K562 (cell line): ENCODE measurements around the gene GOLGA2. TPM values are rescaled to one million over a fixed set of nuclear protein-coding genes. Genes with fewer than 3 reads are reported as not detected.

ENCODE experiments used
- ATAC-seq: fragments of 200-7000 bp; cut with Tn5 transposase; 3 replicates; pipeline ENCODE4 v1.9.1; 2020; ENCODE audit warnings: moderate library complexity
- Bru-seq: library from RNA; stranded (reverse); fragments of 400-500 nt; gene quantifications from one replicate; lab custom pipeline; 2021; lab: Mats Ljungman, UMichigan
- BruChase-seq, 2 experiments: library from RNA; stranded (reverse); fragments of 400-500 nt; gene quantifications; one replicate each; lab custom pipeline; 2021; lab: Mats Ljungman, UMichigan
- BruUV-seq: library from RNA; stranded (reverse); fragments of 400-500 nt; replicated peaks from 2 replicates; lab custom pipeline; 2021; lab: Mats Ljungman, UMichigan
- CTCF ChIA-PET: fragments of 300-600 bp; formaldehyde crosslinking; extraction: SDS; loops from one replicate; lab custom pipeline; 2021; ENCODE audit warnings: low intra/inter-chr PET ratio; lab: Yijun Ruan, JAX
- POLR2A ChIA-PET: fragments of 300-600, 350-650 bp; sonication (Branson Sonifier 250); formaldehyde crosslinking; extraction: SDS; loops from one replicate; lab custom pipeline; 2021; ENCODE audit warnings: antibody characterized with exemption, inconsistent platforms; lab: Yijun Ruan, JAX
- DNase-seq, 4 experiments: peaks; one replicate each; pipeline versions ENCODE4 v3.0.0 to v3.0.0-alpha.2; 2011 to 2018; ENCODE audit warnings: low spot score in 3 of 4, mixed read lengths in 3 of 4; ENCODE audit errors: extremely low read depth in 1 of 4
- FAIRE-seq: peaks from 2 replicates; lab custom pipeline; 2011; peaks lifted over from hg19 to GRCh38; lab: Jason Lieb, UNC
- H2AFZ ChIP-seq: 2 replicates; pipeline ENCODE4 v1.6.0; 2011; ENCODE audit warnings: low read depth, low read length, control low read depth, inconsistent platforms
- H3K27ac ChIP-seq: fragments of 200-600 bp; 3 replicates; pipeline ENCODE4 v1.8.0; 2011; ENCODE audit warnings: low read depth, mild to moderate bottlenecking, control low read depth, inconsistent platforms, low read length, moderate library complexity, mixed read lengths; ENCODE audit errors: extremely low read depth
- H3K27me3 ChIP-seq, 2 experiments: fragments of 300-600 bp in 1 of 2; 2 replicates in 1 of 2; 3 replicates in 1 of 2; pipeline versions ENCODE4 v1.6.0 to v1.8.0; 2011; ENCODE audit warnings: inconsistent platforms in 2 of 2, low read length in 2 of 2, mild to moderate bottlenecking in 1 of 2, mixed read lengths in 1 of 2, moderate library complexity in 1 of 2; ENCODE audit not compliant: control insufficient read depth in 2 of 2, insufficient read depth in 2 of 2
- H3K36me3 ChIP-seq: fragments of 300-600 bp; 3 replicates; pipeline ENCODE4 v1.8.0; 2011; ENCODE audit warnings: mild to moderate bottlenecking, low read length, inconsistent platforms; ENCODE audit not compliant: control insufficient read depth, insufficient read depth
- H3K4me1 ChIP-seq, 2 experiments: fragments of 200-600 bp in 1 of 2; replicated peaks in 1 of 2; 2 replicates in 1 of 2; 3 replicates in 1 of 2; pipeline versions ENCODE4 v1.5.1 to v1.8.0; 2011; ENCODE audit warnings: inconsistent platforms in 2 of 2, low read length in 2 of 2, mild to moderate bottlenecking in 1 of 2, mixed read lengths in 1 of 2, moderate library complexity in 1 of 2; ENCODE audit not compliant: control insufficient read depth in 2 of 2, insufficient read depth in 2 of 2
- H3K4me2 ChIP-seq: 2 replicates; pipeline ENCODE4 v1.6.1; 2011; ENCODE audit warnings: low read length, control low read depth, inconsistent platforms, mixed read lengths; ENCODE audit not compliant: insufficient read depth
- H3K4me3 ChIP-seq: fragments of 200-600 bp; sonication (generic), shearing (Covaris generic); 2 replicates; pipeline ENCODE4 v1.5.1; 2016; ENCODE audit warnings: control low read depth, inconsistent platforms
- H3K79me2 ChIP-seq: fragments of 200-600 bp; 3 replicates; pipeline ENCODE4 v1.8.0; 2011; ENCODE audit warnings: low read length, inconsistent platforms; ENCODE audit not compliant: control insufficient read depth, insufficient read depth
- H3K9ac ChIP-seq, 2 experiments: 2 replicates each; pipeline versions ENCODE4 v1.6.0 to v1.6.1; 2011; ENCODE audit warnings: low read depth in 2 of 2, low read length in 2 of 2, control low read depth in 1 of 2, inconsistent platforms in 1 of 2, mild to moderate bottlenecking in 1 of 2, mixed read lengths in 1 of 2; ENCODE audit not compliant: insufficient read depth in 1 of 2
- H3K9me1 ChIP-seq: one replicate; pipeline ENCODE4 v1.6.0; 2011; ENCODE audit warnings: inconsistent platforms, mild to moderate bottlenecking, low read length, moderate library complexity; ENCODE audit not compliant: control insufficient read depth, insufficient read depth
- H3K9me3 ChIP-seq: replicated peaks from 2 replicates; pipeline ENCODE4 v1.5.1; 2011; ENCODE audit warnings: low read depth, low read length, inconsistent platforms; ENCODE audit not compliant: control insufficient read depth, insufficient read depth
- H4K20me1 ChIP-seq: replicated peaks from 2 replicates; pipeline ENCODE4 v1.6.1; 2011; ENCODE audit warnings: low read length, inconsistent platforms, mixed read lengths; ENCODE audit not compliant: control insufficient read depth, insufficient read depth
- ATF7 ChIP-seq: fragments of 450-650 bp; IDR thresholded peaks from 2 replicates; pipeline ENCODE4 v1.7.1; 2014; ENCODE audit warnings: mild to moderate bottlenecking, moderate library complexity
- CTBP1 ChIP-seq: fragments of 450-650 bp; IDR thresholded peaks from 2 replicates; pipeline ENCODE4 v1.6.1; 2016; ENCODE audit warnings: borderline replicate concordance
- GABPB2 ChIP-seq: fragments of 250-450 bp; sonication (Bioruptor Pico); conservative IDR thresholded peaks from 2 replicates; pipeline ENCODE4 v1.5.1; 2021; ENCODE audit warnings: mild to moderate bottlenecking
- NONO ChIP-seq, 2 experiments: fragments of 200-400 bp in 1 of 2; fragments of 450-650 bp in 1 of 2; formaldehyde crosslinking in 1 of 2; IDR thresholded peaks; 2 replicates each; pipeline ENCODE4 v1.6.1; 2017; ENCODE audit warnings: low read depth in 2 of 2, mild to moderate bottlenecking in 2 of 2, moderate library complexity in 2 of 2, low read length in 1 of 2
- POLR2B ChIP-seq: fragments of 450-650 bp; IDR thresholded peaks from 2 replicates; pipeline ENCODE4 v1.6.1; 2018; ENCODE audit warnings: low read depth; ENCODE audit not compliant: partially characterized antibody
- SMAD1 ChIP-seq: fragments of 150-350 bp; IDR thresholded peaks from 2 replicates; pipeline ENCODE4 v1.6.1; 2014; ENCODE audit warnings: low read length, low read depth; ENCODE audit not compliant: partially characterized antibody
- STAT5A ChIP-seq: IDR thresholded peaks from 2 replicates; pipeline ENCODE4 v1.6.1; 2012; ENCODE audit warnings: low read length, inconsistent platforms, borderline replicate concordance
- TBP ChIP-seq: optimal IDR thresholded peaks from 2 replicates; pipeline ENCODE3; 2011; ENCODE audit warnings: low read depth, low read length, improper control_type of control experiment
- ZNF165 ChIP-seq: fragments of 250-450 bp; sonication (Bioruptor Pico); IDR thresholded peaks from 2 replicates; pipeline ENCODE4 v1.4.0; 2020; ENCODE audit warnings: borderline replicate concordance
- ZNF77 ChIP-seq: fragments of 250-450 bp; sonication (Bioruptor Pico); IDR thresholded peaks from 2 replicates; pipeline ENCODE4 v1.5.0; 2020
- ZZZ3 ChIP-seq: fragments of 450-650 bp; IDR thresholded peaks from 2 replicates; pipeline ENCODE4 v1.6.1; 2016; ENCODE audit warnings: antibody characterized with exemption, mild to moderate bottlenecking, moderate library complexity
- WGBS: fragments of 100-300 bp; shearing (Covaris generic); methylation state at CpG from one replicate; pipeline ENCODE4 v1.1.6; 2016; ENCODE audit warnings: low coverage, mixed read lengths; ENCODE audit not compliant: insufficient coverage; ENCODE audit errors: missing lambda C conversion rate; 5-methylcytosine and 5-hydroxymethylcytosine counted together
- in situ Hi-C: fragments of 300-500 bp; cut with MboI; formaldehyde crosslinking; loops from 4 replicates; pipeline ENCODE4 v1.15.0; 2018; ENCODE audit warnings: inconsistent platforms, mixed read lengths
- intact Hi-C: fragments of 100-400 bp; cut with micrococcal nuclease; formaldehyde crosslinking; loops from 2 replicates; pipeline ENCODE4 v1.14.2; 2022
- long read RNA-seq, 3 experiments: library from polyadenylated mRNA in 2 of 3; library from RNA in 1 of 3; unstranded in 2 of 3; stranded (forward) in 1 of 3; transcript quantifications; one replicate each; pipeline ENCODE4 v2.0.0, GENCODE V29; 2019 to 2022
- polyA minus RNA-seq, 3 experiments: library from RNA; depleted of rRNA, polyadenylated mRNA; stranded (reverse); fragments of >200 nt; gene quantifications; 2 replicates each; pipeline ENCODE4 v1.2.3, GENCODE V29; 2011
- polyA plus RNA-seq, 8 experiments: library from polyadenylated mRNA; depleted of rRNA in 4 of 8; stranded (reverse) in 5 of 8; unstranded in 3 of 8; fragments of >200 nt; fragmentation: Nextera tagmentation in 2 of 8; fragmentation: Illumina TruSeq in 1 of 8; extraction: Ambion mirVana in 2 of 8; extraction: Trizol in 1 of 8; gene quantifications; 2 replicates each; pipeline versions ENCODE4 v1.2.1 to v1.2.3, GENCODE V29; 2011 to 2014; ENCODE audit warnings: inconsistent platforms in 1 of 8, missing spikeins in 1 of 8
- total RNA-seq, 7 experiments: library from RNA; depleted of rRNA in 6 of 7; stranded (reverse); fragments of >200 nt in 6 of 7; fragmentation: Illumina TruSeq in 2 of 7; extraction: Trizol in 2 of 7; gene quantifications; 2 replicates each; pipeline versions ENCODE4 v1.2.1 to v1.2.3, GENCODE V29; 2011 to 2021; ENCODE audit warnings: low replicate concordance in 1 of 7
- TF ChIP-seq, protein P1 (sequence below): sonication (generic); formaldehyde crosslinking; IDR thresholded peaks from 2 replicates; pipeline ENCODE4 v1.8.1; 2023; ENCODE audit warnings: mild to moderate bottlenecking, missing genetic modification reagents

Gene GOLGA2
- 623 and 716 TPM in 2 replicates for total RNA-seq (2011; cell fraction: chromatin; rRNA removed; ENCODE audit: low replicate concordance)
- total RNA-seq (2011; cell fraction: nucleolus; rRNA removed): 264 and 268 TPM in 2 replicates
- 448 and 517 TPM in 2 replicates for total RNA-seq (2011; cell fraction: nucleoplasm; rRNA removed)
- total RNA-seq (2014; rRNA removed): 101 and 116 TPM in 2 replicates
- total RNA-seq (2014; rRNA removed; fragmentation: Illumina TruSeq; extraction: Trizol): 70.7 and 80.5 TPM in 2 replicates
- 69.2 and 75.1 TPM in 2 replicates for total RNA-seq (2015; rRNA removed; fragmentation: Illumina TruSeq; extraction: Trizol)
- 91.3 and 109 TPM in 2 replicates for total RNA-seq (2021)
- 76.0 and 137 TPM in 2 replicates for polyA plus RNA-seq (2011; rRNA removed)
- polyA plus RNA-seq (2011; cell fraction: cytosol; rRNA removed): 48.9 and 79.1 TPM in 2 replicates
- polyA plus RNA-seq (2011; cell fraction: nucleus; rRNA removed): 143 and 177 TPM in 2 replicates
- 75.8 and 115 TPM in 2 replicates for polyA plus RNA-seq (2012)
- polyA plus RNA-seq (2014; fragmentation: Illumina TruSeq; extraction: Trizol): 117 and 122 TPM in 2 replicates
- 10 to 100 TPM; 15.7 to 21.9 TPM for polyA plus RNA-seq (2014; fragmentation: Nextera tagmentation; extraction: Ambion mirVana)
- polyA plus RNA-seq (2014; rRNA removed): 98.1 and 138 TPM in 2 replicates
- 69.9 and 111 TPM in 2 replicates for polyA minus RNA-seq (2011; rRNA and poly(A)+ RNA removed)
- 40.1 and 56.7 TPM in 2 replicates for polyA minus RNA-seq (2011; cell fraction: cytosol; rRNA and poly(A)+ RNA removed)
- 86.6 and 165 TPM in 2 replicates for polyA minus RNA-seq (2011; cell fraction: nucleus; rRNA and poly(A)+ RNA removed)
- Bru-seq, nascent RNA: percentile 93 among the genes with signal in this experiment
- percentile 93 among the genes with signal in this experiment for BruChase-seq, experiment 1, labeled RNA remaining after a 2-hour chase
- percentile 96 among the genes with signal in this experiment for BruChase-seq, experiment 2, labeled RNA remaining after a 6-hour chase
- long read RNA-seq, experiment 1, full-length matches to known transcripts: 10 of 87 reads
- long read RNA-seq, experiment 1, partial matches to known transcripts: 35 of 87 reads
- long read RNA-seq, experiment 1, other reads (novel, unspliced or antisense): 42 of 87 reads
- long read RNA-seq, experiment 2, full-length matches to known transcripts: 5 of 50 reads
- long read RNA-seq, experiment 2, partial matches to known transcripts: 17 of 50 reads
- long read RNA-seq, experiment 2, other reads (novel, unspliced or antisense): 28 of 50 reads
- long read RNA-seq, experiment 3, full-length matches to known transcripts: 1 of 19 reads
- long read RNA-seq, experiment 3, partial matches to known transcripts: 10 of 19 reads
- long read RNA-seq, experiment 3, other reads (novel, unspliced or antisense): 8 of 19 reads

GRCh38 chr9:128275198-128276007 is at the start of gene GOLGA2:
Gene GOLGA2, minus strand, starts transcription at chr9:128276007. Its CDS starts 31 bp downstream, at chr9:128275976.
- in situ Hi-C loops: loop anchor here (25.0 kb wide), 1 partner anchor 1512 kb away; no protein-coding TSS in a partner anchor
- Histone ChIP-seq H3K4me2 (peak within 1 kb of the TSS; percentile 98), H3K9me3 (no peaks in the 10 kb centered on the region), H3K27me3 (no peaks in the 10 kb centered on the region), H3K36me3 (peaks cover 45% of the 10 kb centered on the region), H3K79me2 (peaks cover 44% of the 10 kb centered on the region), H3K4me1 (peaks cover 40 to 50% of the 10 kb centered on the region in 2 experiments), H4K20me1 (no peaks in the 10 kb centered on the region; the same call in 1 of the 2 replicates), H3K4me3 (peak within 1 kb of the TSS; percentile 85), H3K9me1 (no peaks in the 10 kb centered on the region), H3K9ac (peak within 1 kb of the TSS; percentile 94 to 96), H3K27ac (peak within 1 kb of the TSS; percentile 90), H2AFZ (peak within 1 kb of the TSS; percentile 86)
- whole genome bisulfite sequencing: under 1% methylated on average over 57 of the region's 57 CpGs
- BruUV-seq: no TSS peak
- ChIA-PET CTCF (interaction anchor here (0.6 kb wide), 1 partner anchor 1602 kb away, joined by 3 read pairs; no protein-coding TSS in a partner anchor), POLR2A (interaction anchor here (0.5 to 3.0 kb wide), 18 partner anchors 9 to 1587 kb away, joined by 3 to 35 read pairs (median 4); partner anchors contain the start of genes CIZ1 and URM1)
- DNase-seq (peak; percentile 80 to 99 (median 96)), ATAC-seq (peak; percentile 84), FAIRE-seq (peak; percentile 11)
- intact Hi-C loops: loop anchor here (1.0 to 10.0 kb wide), 7 partner anchors 25 to 409 kb away; partner anchors contain the start of genes BBLN, CIZ1, COQ4 and DNM1
- peak; percentile 72; the same call in 1 of the 2 replicates for TF ChIP-seq GABPB2 (CRISPR knock-in tag)
- no peak for TF ChIP-seq TBP
- TF ChIP-seq POLR2B: no peak
- TF ChIP-seq, protein P1, sequence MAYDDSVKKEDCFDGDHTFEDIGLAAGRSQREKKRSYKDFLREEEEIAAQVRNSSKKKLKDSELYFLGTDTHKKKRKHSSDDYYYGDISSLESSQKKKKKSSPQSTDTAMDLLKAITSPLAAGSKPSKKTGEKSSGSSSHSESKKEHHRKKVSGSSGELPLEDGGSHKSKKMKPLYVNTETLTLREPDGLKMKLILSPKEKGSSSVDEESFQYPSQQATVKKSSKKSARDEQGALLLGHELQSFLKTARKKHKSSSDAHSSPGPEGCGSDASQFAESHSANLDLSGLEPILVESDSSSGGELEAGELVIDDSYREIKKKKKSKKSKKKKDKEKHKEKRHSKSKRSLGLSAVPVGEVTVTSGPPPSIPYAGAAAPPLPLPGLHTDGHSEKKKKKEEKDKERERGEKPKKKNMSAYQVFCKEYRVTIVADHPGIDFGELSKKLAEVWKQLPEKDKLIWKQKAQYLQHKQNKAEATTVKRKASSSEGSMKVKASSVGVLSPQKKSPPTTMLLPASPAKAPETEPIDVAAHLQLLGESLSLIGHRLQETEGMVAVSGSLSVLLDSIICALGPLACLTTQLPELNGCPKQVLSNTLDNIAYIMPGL (CRISPR knock-in tag): peak; percentile 78; the same call in 1 of the 2 replicates
- no peak for TF ChIP-seq CTBP1
- TF ChIP-seq STAT5A: no peak
- peak; percentile 86 for TF ChIP-seq ZNF165 (CRISPR knock-in tag)
- TF ChIP-seq ATF7: no peak
- no peak for TF ChIP-seq ZZZ3
- no peak for TF ChIP-seq ZNF77 (CRISPR knock-in tag)
- no peak for TF ChIP-seq NONO (IDR thresholded peaks at IDR 0.05; ENCODE audit: low read depth in 2 of 2, low read length in 1 of 2)
- TF ChIP-seq SMAD1: peak; percentile 66
